Erythroblast (primary cell): Measurements from ENCODE around the gene ACY1.

Experiments used
- GATA1 ChIP-seq: IDR thresholded peaks from 2 replicates; pipeline ENCODE4 v1.6.1; 2011; ENCODE audit warnings: low read depth, mild to moderate bottlenecking, control low read depth, low read length, moderate library complexity
- POLR2A ChIP-seq: IDR thresholded peaks from 2 replicates; pipeline ENCODE4 v1.6.1; 2011; ENCODE audit warnings: mild to moderate bottlenecking, low read length

- TF ChIP-seq POLR2A (no peak), GATA1 (no peak)
Measured at GRCh38 chr3:51986010-51986947, 2.9 kb downstream of the ACY1 start.
